Peyer's patch (tissue), 4 donors: ENCODE measurements around the gene DIPK1C. TPM values are rescaled to one million over a fixed set of nuclear protein-coding genes. Genes with fewer than 3 reads are reported as not detected.

ENCODE experiments used
- DNase-seq, 3 donors: peaks; one replicate each; pipeline ENCODE4 v3.0.0-alpha.2; 2017 to 2019
- H3K27ac ChIP-seq, 4 donors: fragments of 200-600 bp; sonication (generic); one replicate each; pipeline ENCODE4 v1.5.1; 2016 to 2019
- H3K27me3 ChIP-seq, 2 donors: fragments of 200-600 bp; sonication (generic); one replicate each; pipeline ENCODE4 v1.5.1; 2019
- H3K36me3 ChIP-seq, 3 donors: fragments of 200-600 bp; sonication (generic); one replicate each; pipeline ENCODE4 v1.5.1; 2016 to 2019
- H3K4me1 ChIP-seq, 4 donors: fragments of 200-600 bp; sonication (generic); one replicate each; pipeline ENCODE4 v1.5.1; 2016 to 2019
- H3K4me3 ChIP-seq, 4 donors: fragments of 200-600 bp; sonication (generic); 1 replicate in 3 of 4; 2 replicates in 1 of 4; pipeline ENCODE4 v1.5.1; 2016 to 2019; ENCODE audit warnings: mild to moderate bottlenecking in 1 of 4
- H3K9me3 ChIP-seq, 4 donors: fragments of 200-600 bp; sonication (generic); one replicate each; pipeline ENCODE4 v1.5.1; 2016 to 2019; ENCODE audit warnings: mild to moderate bottlenecking in 1 of 4
- CTCF ChIP-seq, 6 experiments: fragments of 450-650 bp in 4 of 6; fragments of 200-600 bp in 2 of 6; sonication (generic) in 1 of 6; IDR thresholded peaks; one replicate each; pipeline ENCODE4 v1.5.1; 2017 to 2019; ENCODE audit warnings: antibody characterized with exemption in 6 of 6, mild to moderate bottlenecking in 3 of 6, moderate library complexity in 1 of 6
- POLR2A ChIP-seq, 2 donors: fragments of 450-650 bp; IDR thresholded peaks; one replicate each; pipeline ENCODE4 v1.5.1; 2017; ENCODE audit warnings: antibody characterized with exemption in 2 of 2, mild to moderate bottlenecking in 2 of 2, moderate library complexity in 2 of 2
- total RNA-seq, 4 donors: library from RNA; depleted of rRNA; stranded (reverse); fragments of >200 nt; gene quantifications; one replicate each; pipeline ENCODE4 v1.1.0, GENCODE V29; 2016

Gene DIPK1C
- total RNA-seq, 4 donors from 2014 or later = 0.70 to 0.83 TPM; not detected in 2

DNA sequence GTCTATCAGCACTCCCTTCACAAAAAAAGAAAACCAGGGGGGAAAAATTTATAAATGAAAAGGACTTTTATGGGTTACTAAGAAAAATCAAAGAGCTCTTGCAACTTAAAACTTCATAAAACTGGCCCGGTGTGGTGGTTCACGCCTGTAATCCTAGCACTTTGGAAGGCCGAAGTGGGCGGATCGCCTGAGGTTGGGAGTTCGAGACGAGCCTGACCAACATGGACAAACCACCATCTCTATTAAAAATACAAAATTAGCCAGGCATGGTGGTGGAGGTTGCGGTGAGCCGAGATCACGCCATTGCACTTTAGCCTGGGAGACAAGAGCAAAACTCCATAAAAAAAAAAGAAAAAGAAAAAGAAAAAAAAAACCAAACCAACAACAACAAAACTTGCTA is 1.7 kb downstream of the DIPK1C start:
- H3K36me3 ChIP-seq = no peaks in the 10 kb centered on the region
- peaks cover 0 to 17% of the 10 kb centered on the region in 2 donors for H3K27me3 ChIP-seq
- no peak for DNase-seq
- H3K4me3 ChIP-seq = no peak overlapping the region
- no peak overlapping the region for H3K27ac ChIP-seq
- H3K4me1 ChIP-seq = peaks cover 0 to 18% (median 4%) of the 10 kb centered on the region in 4 donors
- no peaks in the 10 kb centered on the region for H3K9me3 ChIP-seq
- TF ChIP-seq POLR2A (IDR thresholded peaks at IDR 0.05) (no peak), CTCF (IDR thresholded peaks at IDR 0.05) (no peak)

DNA sequence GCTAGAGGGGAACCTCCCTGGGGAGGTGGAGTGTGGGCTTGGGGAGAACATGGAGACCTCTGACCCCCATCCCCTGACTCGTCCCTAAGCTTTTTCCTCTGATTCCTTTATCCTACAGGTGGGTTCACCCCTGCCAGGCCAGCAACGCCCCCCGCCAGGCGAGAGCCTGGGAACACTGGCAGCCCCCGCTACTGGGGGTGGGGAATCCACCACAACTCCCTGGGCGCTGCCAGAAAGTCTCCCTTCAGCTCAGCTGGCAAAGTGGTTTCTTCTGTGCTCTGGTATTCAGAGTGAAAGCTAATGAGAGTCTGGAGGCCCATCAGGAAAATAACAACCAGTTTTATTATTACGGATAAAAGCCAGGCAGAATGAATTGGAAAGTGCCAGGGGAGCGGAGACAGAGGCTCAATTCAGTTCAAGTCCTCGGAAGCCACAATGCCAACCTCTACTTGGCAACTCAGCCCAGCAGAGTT is 2.8 kb downstream of the DIPK1C start:
- Histone ChIP-seq H3K9me3 (no peaks in the 10 kb centered on the region), H3K27me3 (peaks cover 0 to 17% of the 10 kb centered on the region in 2 donors)
- no peak for DNase-seq

DNA sequence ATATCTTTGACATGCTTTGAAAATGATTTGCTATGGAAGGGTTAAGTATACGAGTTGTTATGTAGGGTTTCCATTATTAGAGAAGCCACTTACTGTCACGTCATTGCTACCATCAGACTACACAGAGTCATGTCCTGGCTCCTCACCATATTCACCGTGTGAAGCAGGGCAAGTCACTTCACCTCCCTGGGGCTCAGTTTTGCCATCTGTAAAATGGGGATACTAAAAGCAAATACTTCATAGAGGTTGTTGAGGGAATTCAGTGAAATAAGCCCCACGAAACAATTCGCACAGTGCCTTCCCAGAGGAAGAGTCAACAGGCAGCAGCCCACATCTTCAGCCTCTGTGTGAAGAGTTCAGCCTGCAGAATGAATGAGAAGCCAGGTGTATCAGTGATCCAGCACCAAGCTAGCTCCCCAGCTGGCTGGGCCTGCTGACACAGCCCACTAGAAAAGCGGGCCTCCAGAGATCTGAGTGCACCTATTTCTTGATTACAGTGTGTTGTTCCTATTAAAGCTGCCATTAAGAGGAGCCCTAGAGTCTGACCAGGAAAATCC is 3.4 kb downstream of the DIPK1C start:
- Histone ChIP-seq H3K9me3 (no peaks in the 10 kb centered on the region), H3K27me3 (peaks cover 0 to 17% of the 10 kb centered on the region in 2 donors), H3K27ac (no peak overlapping the region), H3K36me3 (no peaks in the 10 kb centered on the region), H3K4me1 (peaks cover 0 to 18% (median 4%) of the 10 kb centered on the region in 4 donors), H3K4me3 (no peak overlapping the region)
- DNase-seq = no peak
- no peak for TF ChIP-seq POLR2A (IDR thresholded peaks at IDR 0.05)
- no peak for TF ChIP-seq CTCF (IDR thresholded peaks at IDR 0.05)

More for the DNA sequence above, 2.8 kb downstream of the DIPK1C start:
- TF ChIP-seq POLR2A (IDR thresholded peaks at IDR 0.05) (no peak), CTCF (IDR thresholded peaks at IDR 0.05) (no peak)
- Histone ChIP-seq H3K4me1 (peaks cover 0 to 18% (median 4%) of the 10 kb centered on the region in 4 donors), H3K27ac (no peak overlapping the region), H3K4me3 (no peak overlapping the region), H3K36me3 (no peaks in the 10 kb centered on the region)

DNA sequence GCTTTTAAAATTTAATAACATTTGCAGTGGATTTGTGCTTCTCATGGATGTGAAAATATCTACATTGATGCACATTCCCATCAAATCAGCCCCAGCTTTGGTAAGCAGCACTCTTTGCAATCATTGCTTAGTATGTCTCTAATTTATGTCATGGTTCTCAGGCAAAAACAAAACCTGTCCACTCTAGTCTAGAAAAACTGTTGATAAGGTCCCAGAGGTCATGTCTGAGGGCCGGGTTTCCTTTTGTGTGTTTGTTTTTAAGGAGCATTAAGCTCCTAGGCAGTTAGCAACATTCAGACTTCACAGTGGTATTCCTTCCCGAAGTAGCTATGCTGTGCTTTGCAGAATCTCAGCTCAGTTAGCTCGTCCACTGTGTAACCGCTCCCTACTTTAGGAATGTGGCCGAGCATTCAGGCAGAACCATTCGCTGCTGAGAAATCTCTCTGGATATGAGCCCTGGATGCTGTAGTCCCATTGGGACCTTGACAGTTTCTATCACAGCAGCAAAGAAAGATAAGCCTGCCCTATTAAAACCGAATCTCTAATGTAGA is 4.0 kb downstream of the DIPK1C start:
- H3K4me3 ChIP-seq = no peak overlapping the region
- no peak for TF ChIP-seq POLR2A (IDR thresholded peaks at IDR 0.05)
- TF ChIP-seq CTCF (IDR thresholded peaks at IDR 0.05) = no peak
- DNase-seq = no peak
- H3K27me3 ChIP-seq = peaks cover 0 to 17% of the 10 kb centered on the region in 2 donors
- H3K9me3 ChIP-seq = no peaks in the 10 kb centered on the region
- no peaks in the 10 kb centered on the region for H3K36me3 ChIP-seq
- no peak overlapping the region for H3K27ac ChIP-seq
- peaks cover 0 to 18% (median 4%) of the 10 kb centered on the region in 4 donors for H3K4me1 ChIP-seq

GRCh38 chr18:74451148-74451547 is 6.0 kb downstream of the DIPK1C start:
- DNase-seq = no peak
- Histone ChIP-seq H3K9me3 (no peaks in the 10 kb centered on the region), H3K27ac (no peak overlapping the region), H3K27me3 (no peaks in the 10 kb centered on the region), H3K4me3 (no peak overlapping the region), H3K36me3 (no peaks in the 10 kb centered on the region), H3K4me1 (peaks cover 0 to 4% (median under 1%) of the 10 kb centered on the region in 4 donors)
- TF ChIP-seq POLR2A (IDR thresholded peaks at IDR 0.05) (no peak), CTCF (IDR thresholded peaks at IDR 0.05) (no peak)
